Measurements from ENCODE around the gene PPP1R7. TPM values are rescaled to one million over a fixed set of nuclear protein-coding genes. Genes with fewer than 3 reads are reported as not detected.

The PPP1R7 gene
- total RNA-seq, 1 donor, result 46.7 TPM

- TF ChIP-seq CTCF (IDR thresholded peaks at IDR 0.05; ENCODE audit: extremely low read depth, low read depth, low read length), result no peak
- no peak overlapping the region for H3K27ac ChIP-seq (ENCODE audit: low read depth, low read length)
- peaks cover 4% of the 10 kb centered on the region for H4K20me1 ChIP-seq (ENCODE audit: insufficient read depth, low read length)
- peak overlapping the region; percentile 73 for H3K4me3 ChIP-seq (ENCODE audit: insufficient read depth, low read length)
- peak; percentile 97 for DNase-seq (ENCODE audit: insufficient read length, low spot score, missing footprints)
- no peaks in the 10 kb centered on the region for H3K4me1 ChIP-seq (ENCODE audit: insufficient read depth, low read length)
- no peaks in the 10 kb centered on the region for H3K9me3 ChIP-seq (ENCODE audit: low read depth, low read length)
- no peaks in the 10 kb centered on the region for H3K36me3 ChIP-seq (ENCODE audit: insufficient read depth, low read length)
- peaks cover 6% of the 10 kb centered on the region for H3K27me3 ChIP-seq (ENCODE audit: insufficient read depth, low read length)
- H3K4me2 ChIP-seq (ENCODE audit: insufficient read depth, low read length), result peak overlapping the region; percentile 83
- no peak overlapping the region for H2AFZ ChIP-seq (ENCODE audit: low read length)
- H3K79me2 ChIP-seq (ENCODE audit: insufficient read depth, low read length), result no peaks in the 10 kb centered on the region
Observed at GRCh38 chr2:241218131-241219029, 68.1 kb downstream of the PPP1R7 start.

GRCh38 chr2:241219030-241219382, 68.7 kb downstream of the PPP1R7 start:
- Histone ChIP-seq H3K4me2 (ENCODE audit: insufficient read depth, low read length) (peak overlapping the region; percentile 83), H2AFZ (ENCODE audit: low read length) (no peak overlapping the region)
- TF ChIP-seq CTCF (IDR thresholded peaks at IDR 0.05; ENCODE audit: extremely low read depth, low read depth, low read length), result no peak

GRCh38 chr2:241219856-241220356, 69.6 kb downstream of the PPP1R7 start:
- Histone ChIP-seq H4K20me1 (ENCODE audit: insufficient read depth, low read length) (peaks cover 17% of the 10 kb centered on the region), H3K36me3 (ENCODE audit: insufficient read depth, low read length) (peaks cover under 1% of the 10 kb centered on the region), H3K79me2 (ENCODE audit: insufficient read depth, low read length) (no peaks in the 10 kb centered on the region), H3K27me3 (ENCODE audit: insufficient read depth, low read length) (no peaks in the 10 kb centered on the region), H3K4me3 (ENCODE audit: insufficient read depth, low read length) (no peak overlapping the region), H3K4me1 (ENCODE audit: insufficient read depth, low read length) (peaks cover 15% of the 10 kb centered on the region), H2AFZ (ENCODE audit: low read length) (no peak overlapping the region), H3K27ac (ENCODE audit: low read depth, low read length) (no peak overlapping the region), H3K4me2 (ENCODE audit: insufficient read depth, low read length) (no peak overlapping the region), H3K9me3 (ENCODE audit: low read depth, low read length) (no peaks in the 10 kb centered on the region)
- DNase-seq (ENCODE audit: insufficient read length, low spot score, missing footprints), result peak; percentile 68
- TF ChIP-seq CTCF (IDR thresholded peaks at IDR 0.05; ENCODE audit: extremely low read depth, low read depth, low read length), result no peak

More at GRCh38 chr2:241219030-241219382, 68.7 kb downstream of the PPP1R7 start:
- no peaks in the 10 kb centered on the region for H3K79me2 ChIP-seq (ENCODE audit: insufficient read depth, low read length)
- H3K4me1 ChIP-seq (ENCODE audit: insufficient read depth, low read length), result peaks cover 6% of the 10 kb centered on the region
- H3K36me3 ChIP-seq (ENCODE audit: insufficient read depth, low read length), result no peaks in the 10 kb centered on the region
- peaks cover 8% of the 10 kb centered on the region for H4K20me1 ChIP-seq (ENCODE audit: insufficient read depth, low read length)
- H3K27ac ChIP-seq (ENCODE audit: low read depth, low read length), result no peak overlapping the region
- peak overlapping the region; percentile 73 for H3K4me3 ChIP-seq (ENCODE audit: insufficient read depth, low read length)
- H3K27me3 ChIP-seq (ENCODE audit: insufficient read depth, low read length), result peaks cover 6% of the 10 kb centered on the region
- no peaks in the 10 kb centered on the region for H3K9me3 ChIP-seq (ENCODE audit: low read depth, low read length)
- DNase-seq (ENCODE audit: insufficient read length, low spot score, missing footprints), result no peak

Measured in osteoblast (primary cell).